NCI-H69 (cell line): ENCODE data around the gene MTHFD2.
A peak's percentile ranks its signal among the peaks of the same experiment; 100 is the strongest.

Experiments
- DNase-seq: peaks from one replicate; lab custom pipeline; 2025; lab: John Stamatoyannopoulos, UW

MTHFD2 gene

GRCh38 chr2:74267068-74267467 is 68.7 kb downstream of the MTHFD2 start:
- peak; percentile 76 for DNase-seq
